GM12878 (cell line): Measurements from ENCODE around the gene ARF3.

Experiments
- BHLHE40 ChIP-seq, 2 experiments: fragments of 450-650 bp in 1 of 2; IDR thresholded peaks; 2 replicates each; pipeline ENCODE4 v1.6.1; 2011 to 2017; ENCODE audit warnings: low read depth in 2 of 2, borderline replicate concordance in 1 of 2, improper control_type of control experiment in 1 of 2, low read length in 1 of 2, mild to moderate bottlenecking in 1 of 2
- EZH2 ChIP-seq: IDR thresholded peaks from 2 replicates; pipeline ENCODE4 v1.6.1; 2012; ENCODE audit warnings: low read depth, mild to moderate bottlenecking, control low read depth, inconsistent platforms, low read length, borderline replicate concordance; ENCODE audit not compliant: control insufficient read depth
- POLR2A ChIP-seq: IDR thresholded peaks from 2 replicates; pipeline ENCODE4 v1.6.1; 2011; ENCODE audit warnings: low read depth, mild to moderate bottlenecking, low read length
- RELA ChIP-seq: fragments of 450-650 bp; IDR thresholded peaks from 2 replicates; pipeline ENCODE4 v1.8.0; 2014; ENCODE audit warnings: borderline replicate concordance; ENCODE audit not compliant: partially characterized antibody
- ZNF217 ChIP-seq: fragments of 450-650 bp; IDR thresholded peaks from 2 replicates; pipeline ENCODE4 v1.6.1; 2017; ENCODE audit warnings: antibody characterized with exemption, mild to moderate bottlenecking
- TF ChIP-seq, protein P1 (sequence below): fragments of 450-650 bp; IDR thresholded peaks from 2 replicates; pipeline ENCODE4 v1.6.1; 2016; ENCODE audit warnings: mild to moderate bottlenecking

DNA sequence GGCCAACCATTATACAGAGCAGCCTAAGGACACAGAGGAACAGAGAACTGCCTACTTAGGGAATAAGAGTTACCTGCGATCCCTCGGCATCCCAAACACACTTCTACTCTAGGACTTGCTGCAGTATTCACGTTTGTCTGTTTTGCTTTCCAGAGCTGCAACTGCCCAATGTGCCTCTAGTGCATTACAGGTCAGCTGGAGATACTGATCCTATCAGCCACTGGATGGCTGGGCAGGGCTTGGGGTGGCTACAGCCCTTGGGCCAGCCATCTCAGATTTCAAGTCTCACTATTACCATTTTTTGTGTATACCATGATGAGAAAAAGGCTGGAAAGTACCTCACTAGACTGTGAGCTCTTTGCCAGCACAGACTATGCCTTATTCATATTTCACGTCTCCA lies 4.6 kb downstream of the ARF3 start:
- TF ChIP-seq ZNF217 = no peak
- TF ChIP-seq BHLHE40 (IDR thresholded peaks at IDR 0.05; ENCODE audit: borderline replicate concordance in 1 of 2, low read depth in 2 of 2, low read length in 1 of 2) = no peak
- TF ChIP-seq RELA = no peak
- no peak for TF ChIP-seq POLR2A
- TF ChIP-seq, protein P1, sequence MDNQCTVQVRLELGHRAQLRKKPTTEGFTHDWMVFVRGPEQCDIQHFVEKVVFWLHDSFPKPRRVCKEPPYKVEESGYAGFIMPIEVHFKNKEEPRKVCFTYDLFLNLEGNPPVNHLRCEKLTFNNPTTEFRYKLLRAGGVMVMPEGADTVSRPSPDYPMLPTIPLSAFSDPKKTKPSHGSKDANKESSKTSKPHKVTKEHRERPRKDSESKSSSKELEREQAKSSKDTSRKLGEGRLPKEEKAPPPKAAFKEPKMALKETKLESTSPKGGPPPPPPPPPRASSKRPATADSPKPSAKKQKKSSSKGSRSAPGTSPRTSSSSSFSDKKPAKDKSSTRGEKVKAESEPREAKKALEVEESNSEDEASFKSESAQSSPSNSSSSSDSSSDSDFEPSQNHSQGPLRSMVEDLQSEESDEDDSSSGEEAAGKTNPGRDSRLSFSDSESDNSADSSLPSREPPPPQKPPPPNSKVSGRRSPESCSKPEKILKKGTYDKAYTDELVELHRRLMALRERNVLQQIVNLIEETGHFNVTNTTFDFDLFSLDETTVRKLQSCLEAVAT = no peak
- no peak for TF ChIP-seq EZH2
